HFF-Myc (cell line): ENCODE results near the gene HNMT.
"Not testable (repeated sequence)": the region's sequence is repeated elsewhere in the genome, so short reads cannot be mapped to it uniquely, and the experiment has no call there.

Experiments
- DNase-seq: peaks from one replicate; pipeline ENCODE4 v3.0.0-alpha.2; 2011; ENCODE audit warnings: low read depth; ENCODE audit errors: extremely low read depth
- H3K4me3 ChIP-seq: replicated peaks from 2 replicates; pipeline ENCODE4 v1.5.1; 2011; ENCODE audit warnings: low read depth, mild to moderate bottlenecking, control low read depth, low read length
- CTCF ChIP-seq: IDR thresholded peaks from 2 replicates; pipeline ENCODE4 v1.5.1; 2012; ENCODE audit warnings: mild to moderate bottlenecking, low read depth, low read length, control low read depth; ENCODE audit errors: missing control alignments

The HNMT gene

DNA sequence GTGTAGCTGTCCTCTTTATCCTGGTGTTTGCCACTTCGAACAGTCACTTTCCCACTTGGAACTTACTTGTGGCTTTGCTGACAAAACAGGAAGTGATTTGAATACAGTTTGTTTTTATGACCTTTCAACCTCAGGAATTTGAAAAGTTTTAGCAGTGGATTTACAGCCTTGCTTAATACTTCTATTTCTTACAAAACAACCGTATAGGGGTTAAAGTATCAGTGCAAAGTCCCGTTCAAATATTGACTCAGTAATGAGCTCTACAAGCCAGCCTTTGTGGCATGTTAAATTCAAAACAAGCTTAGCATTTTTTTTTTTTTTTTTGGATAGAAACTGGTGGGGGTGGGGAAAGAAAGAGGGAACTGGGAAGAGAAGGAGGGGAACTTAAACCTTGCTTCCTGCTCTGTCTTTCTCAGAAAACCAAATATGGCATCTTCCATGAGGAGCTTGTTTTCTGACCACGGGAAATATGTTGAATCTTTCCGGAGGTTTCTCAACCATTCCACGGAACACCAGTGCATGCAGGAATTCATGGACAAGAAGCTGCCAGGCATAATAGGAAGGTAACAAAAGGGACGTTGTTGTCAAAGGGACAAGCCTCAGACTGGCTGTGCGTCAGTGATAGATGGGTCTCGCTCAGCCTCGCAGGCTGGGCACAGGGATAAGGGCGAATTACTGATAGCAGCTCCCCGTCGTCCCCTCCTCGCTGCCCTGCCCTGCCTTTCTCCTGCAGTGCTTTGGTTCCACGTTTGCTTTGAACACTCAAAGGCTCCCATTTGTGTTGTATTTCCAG lies at the start of gene HNMT:
TSS of gene HNMT (plus strand) at position 408 of the 793 bp plus-strand sequence. CDS start at position 427, 19 bp downstream.
- peak within 1 kb of the TSS; percentile 48 for H3K4me3 ChIP-seq
- DNase-seq, result peak; percentile 46
- TF ChIP-seq CTCF, result no peak

GRCh38 chr2:137921105-137921880 lies 43.0 kb upstream of the HNMT start:
- DNase-seq, result no peak
- H3K4me3 ChIP-seq, result no peak overlapping the region
- no peak for TF ChIP-seq CTCF

DNA sequence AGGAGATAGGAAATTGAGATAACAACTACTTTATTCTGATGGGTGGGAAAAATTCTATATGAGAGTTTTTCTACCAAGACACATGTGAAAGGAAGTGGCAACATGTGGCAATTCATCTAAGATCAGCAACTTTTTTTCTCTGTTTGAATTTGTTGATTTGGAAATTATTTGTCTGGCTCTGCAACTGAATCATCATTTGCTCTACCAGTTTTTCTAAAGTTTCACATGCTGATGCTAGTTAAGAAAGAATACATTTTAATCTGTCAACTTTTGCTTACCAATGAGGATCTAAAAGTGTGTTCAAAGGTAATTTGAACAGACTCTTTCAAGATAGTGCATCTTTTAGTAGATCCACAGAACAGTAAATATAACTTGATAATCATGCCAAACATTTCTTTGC lies 42.1 kb upstream of the HNMT start:
- not testable (repeated sequence) for H3K4me3 ChIP-seq, DNase-seq

GRCh38 chr2:137924019-137924418 lies 40.3 kb upstream of the HNMT start:
- H3K4me3 ChIP-seq, result no peak overlapping the region
- no peak for TF ChIP-seq CTCF
- no peak for DNase-seq

DNA sequence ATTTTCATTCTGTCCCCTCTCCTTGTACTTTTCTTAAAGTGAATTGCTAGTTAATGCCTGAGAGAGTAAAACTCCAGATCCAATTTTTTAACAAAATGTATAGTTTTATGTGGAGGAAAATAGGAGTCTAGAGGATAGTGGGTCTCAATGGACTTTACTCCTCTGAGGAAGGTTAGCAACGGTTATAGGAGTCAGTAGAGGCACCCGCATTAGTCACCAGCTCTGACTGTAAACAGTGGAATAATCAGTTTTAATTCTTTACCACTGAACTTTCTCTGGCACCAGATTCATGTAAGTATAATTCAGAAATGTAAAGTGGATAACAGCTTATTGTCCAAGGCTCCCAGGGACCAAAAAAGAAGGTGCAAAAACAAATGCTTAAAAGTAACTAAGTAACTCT lies 38.7 kb upstream of the HNMT start:
- TF ChIP-seq CTCF, result no peak
- no peak for DNase-seq
- no peak overlapping the region for H3K4me3 ChIP-seq

DNA sequence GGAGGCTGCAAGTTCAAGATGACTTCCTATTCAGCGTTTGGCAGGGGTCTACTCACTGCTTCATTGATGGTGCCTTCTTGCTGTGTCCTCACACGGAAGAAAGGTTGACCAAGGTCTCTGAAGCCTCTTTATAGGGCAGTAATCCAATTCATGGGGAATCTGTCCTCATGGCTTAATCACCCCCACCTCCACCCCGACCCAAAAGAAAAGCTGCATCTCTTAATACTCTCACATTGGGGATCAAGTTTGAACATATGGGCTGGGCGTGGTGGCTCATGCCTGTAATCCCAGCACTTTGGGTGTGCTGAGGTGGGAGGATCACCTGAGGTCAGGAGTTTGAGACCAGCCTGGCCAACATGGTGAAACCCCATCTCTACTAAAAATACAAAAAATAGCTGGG lies 36.4 kb upstream of the HNMT start:
- TF ChIP-seq CTCF, result no peak
- no peak overlapping the region for H3K4me3 ChIP-seq
- no peak for DNase-seq
